NCI-H774 (cell line): ENCODE data around the gene RAD51AP1.

Experiments used
- DNase-seq: peaks from one replicate; lab custom pipeline; 2025; lab: John Stamatoyannopoulos, UW

RAD51AP1 gene

GRCh38 chr12:4591180-4591687, 52.5 kb downstream of the RAD51AP1 start:
- no peak for DNase-seq

- no peak for DNase-seq
Observed at GRCh38 chr12:4595881-4596280, 57.2 kb downstream of the RAD51AP1 start.

GRCh38 chr12:4603421-4603820, 64.7 kb downstream of the RAD51AP1 start:
- DNase-seq = no peak

GRCh38 chr12:4603946-4604345, 65.3 kb downstream of the RAD51AP1 start:
- DNase-seq = no peak

GRCh38 chr12:4604684-4605193, 66.0 kb downstream of the RAD51AP1 start:
- DNase-seq = peak; percentile 76

- no peak for DNase-seq
Observed at GRCh38 chr12:4607056-4607455, 68.4 kb downstream of the RAD51AP1 start.

- no peak for DNase-seq
Observed at GRCh38 chr12:4609071-4609470, 70.4 kb downstream of the RAD51AP1 start.
